Activated naive CD8-positive, alpha-beta T cell treated with anti-CD3 and anti-CD28 coated beads for 36 hours (primary cell): ENCODE data around the gene SMC6. TPM values are rescaled to one million over a fixed set of nuclear protein-coding genes. Genes with fewer than 3 reads are reported as not detected.

Experiments
- DNase-seq: peaks from one replicate; pipeline ENCODE4 v3.0.0; 2021
- H3K27ac Mint-ChIP-seq: one replicate; pipeline ENCODE4 v1.8.0; 2022; ENCODE audit warnings: mild to moderate bottlenecking, moderate library complexity, mixed read lengths
- H3K27me3 Mint-ChIP-seq: one replicate; pipeline ENCODE4 v1.8.0; 2022; ENCODE audit warnings: mild to moderate bottlenecking, mixed read lengths
- H3K36me3 Mint-ChIP-seq: one replicate; pipeline ENCODE4 v1.8.0; 2021; ENCODE audit warnings: mild to moderate bottlenecking, mixed read lengths
- H3K4me1 Mint-ChIP-seq: one replicate; pipeline ENCODE4 v1.8.0; 2021; ENCODE audit warnings: mixed read lengths
- H3K4me3 Mint-ChIP-seq: one replicate; pipeline ENCODE4 v1.8.0; 2022; ENCODE audit warnings: mild to moderate bottlenecking, moderate library complexity, mixed read lengths
- H3K9me3 Mint-ChIP-seq: one replicate; pipeline ENCODE4 v1.8.0; 2022; ENCODE audit warnings: mixed read lengths
- total RNA-seq, 2 experiments: library from RNA; stranded (reverse); gene quantifications; one replicate each; pipeline ENCODE4 v1.2.3, GENCODE V29; 2021

SMC6 gene
- total RNA-seq, 2 experiments from 2014 or later = 22.5 TPM

DNA sequence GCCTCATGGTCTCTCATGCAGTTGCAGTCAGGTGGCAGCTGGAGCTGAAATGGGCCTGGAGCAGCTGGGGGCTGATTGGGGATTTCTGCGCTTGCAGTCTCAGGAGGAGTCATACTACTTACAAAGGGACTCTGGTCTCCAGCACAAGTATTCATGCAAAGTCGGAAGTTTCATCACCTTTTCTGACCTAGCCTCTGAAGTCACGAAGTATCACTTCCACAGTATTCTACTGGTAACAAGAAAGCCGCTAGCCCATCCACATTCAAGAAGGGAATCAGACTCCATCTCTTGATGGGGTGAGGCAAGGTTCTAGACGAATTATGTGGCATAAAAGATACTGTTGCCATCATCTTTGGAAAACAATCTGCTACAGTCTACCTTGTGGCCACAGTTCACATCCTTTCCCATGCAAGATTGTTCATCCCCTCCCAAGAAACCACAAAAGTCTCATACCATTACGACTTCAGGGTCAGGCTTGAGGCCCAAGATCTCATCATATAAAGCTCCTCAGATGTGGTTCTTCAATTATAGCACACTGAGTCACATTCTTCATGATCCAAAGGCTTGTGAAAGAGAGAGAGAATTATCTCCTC lies 95.3 kb downstream of the SMC6 start:
- Mint-ChIP-seq H3K4me3 (no peak overlapping the region), H3K36me3 (peaks cover 7% of the 10 kb centered on the region), H3K9me3 (no peaks in the 10 kb centered on the region), H3K27ac (no peak overlapping the region), H3K4me1 (peaks cover 11% of the 10 kb centered on the region), H3K27me3 (no peaks in the 10 kb centered on the region)
- DNase-seq = no peak

GRCh38 chr2:17657759-17658158 lies 95.9 kb downstream of the SMC6 start:
- Mint-ChIP-seq H3K4me3 (no peak overlapping the region), H3K36me3 (peaks cover 4% of the 10 kb centered on the region), H3K4me1 (peaks cover 11% of the 10 kb centered on the region), H3K27me3 (no peaks in the 10 kb centered on the region), H3K27ac (no peak overlapping the region), H3K9me3 (no peaks in the 10 kb centered on the region)
- no peak for DNase-seq

DNA sequence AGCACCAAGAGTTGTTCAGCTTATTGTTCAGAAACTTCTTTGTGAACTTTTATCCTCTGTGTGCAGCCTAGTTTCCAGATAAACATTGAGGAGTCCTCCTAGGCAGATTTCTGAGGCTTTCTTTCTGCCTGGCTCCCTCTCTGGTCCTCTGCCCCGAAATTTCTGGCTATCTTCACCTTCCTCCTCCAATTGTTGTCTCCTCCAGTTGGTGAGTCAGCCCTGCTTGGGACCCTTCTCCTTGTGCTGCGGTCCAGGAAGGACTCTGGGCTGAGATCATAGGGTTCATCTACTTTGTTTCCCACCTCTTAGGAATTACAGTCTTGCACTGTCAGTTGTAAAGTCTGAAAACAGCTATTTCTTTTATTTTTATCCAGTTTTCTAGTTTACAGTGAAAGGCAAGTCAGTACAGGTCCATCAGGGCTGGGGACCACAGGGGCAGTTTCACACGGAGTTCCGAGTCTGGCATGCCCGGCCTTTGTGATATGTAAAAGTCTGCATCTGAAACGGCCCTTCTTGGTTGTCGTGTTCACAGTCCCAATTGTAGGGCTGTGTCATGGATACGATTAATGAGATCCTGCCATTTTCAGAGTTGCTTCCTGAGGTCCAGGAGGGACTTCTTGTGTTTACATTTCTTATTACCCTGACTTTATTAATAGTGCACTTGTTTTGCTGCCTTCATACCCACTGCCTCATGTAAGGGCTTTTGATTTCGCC lies 100.8 kb downstream of the SMC6 start:
- peaks cover 1% of the 10 kb centered on the region for H3K36me3 Mint-ChIP-seq
- no peaks in the 10 kb centered on the region for H3K27me3 Mint-ChIP-seq
- H3K27ac Mint-ChIP-seq = no peak overlapping the region
- H3K4me1 Mint-ChIP-seq = no peaks in the 10 kb centered on the region
- no peak for DNase-seq
- no peaks in the 10 kb centered on the region for H3K9me3 Mint-ChIP-seq
- no peak overlapping the region for H3K4me3 Mint-ChIP-seq

- Mint-ChIP-seq H3K4me1 (peaks cover 1% of the 10 kb centered on the region), H3K4me3 (no peak overlapping the region), H3K27ac (no peak overlapping the region), H3K36me3 (peaks cover 1% of the 10 kb centered on the region), H3K9me3 (no peaks in the 10 kb centered on the region), H3K27me3 (no peaks in the 10 kb centered on the region)
- no peak for DNase-seq
These were observed 104.6 kb downstream of the SMC6 start for GRCh38 chr2:17649026-17649425.

GRCh38 chr2:17648581-17648980 lies 105.0 kb downstream of the SMC6 start:
- no peak overlapping the region for H3K27ac Mint-ChIP-seq
- no peak overlapping the region for H3K4me3 Mint-ChIP-seq
- DNase-seq = no peak
- H3K27me3 Mint-ChIP-seq = no peaks in the 10 kb centered on the region
- peaks cover 1% of the 10 kb centered on the region for H3K36me3 Mint-ChIP-seq
- H3K9me3 Mint-ChIP-seq = no peaks in the 10 kb centered on the region
- peaks cover 1% of the 10 kb centered on the region for H3K4me1 Mint-ChIP-seq

GRCh38 chr2:17646838-17647701 lies 106.5 kb downstream of the SMC6 start:
- peaks cover 1% of the 10 kb centered on the region for H3K4me1 Mint-ChIP-seq
- H3K36me3 Mint-ChIP-seq = peaks cover under 1% of the 10 kb centered on the region
- H3K27ac Mint-ChIP-seq = no peak overlapping the region
- H3K27me3 Mint-ChIP-seq = no peaks in the 10 kb centered on the region
- DNase-seq = no peak
- no peak overlapping the region for H3K4me3 Mint-ChIP-seq
- no peaks in the 10 kb centered on the region for H3K9me3 Mint-ChIP-seq

GRCh38 chr2:17646081-17646554 lies 107.5 kb downstream of the SMC6 start:
- Mint-ChIP-seq H3K9me3 (no peaks in the 10 kb centered on the region), H3K27me3 (no peaks in the 10 kb centered on the region), H3K4me3 (no peak overlapping the region), H3K36me3 (no peaks in the 10 kb centered on the region), H3K27ac (no peak overlapping the region), H3K4me1 (peaks cover 1% of the 10 kb centered on the region)
- peak; percentile 29 for DNase-seq

- DNase-seq = no peak
- Mint-ChIP-seq H3K36me3 (no peaks in the 10 kb centered on the region), H3K4me3 (no peak overlapping the region), H3K27me3 (no peaks in the 10 kb centered on the region), H3K27ac (no peak overlapping the region), H3K9me3 (no peaks in the 10 kb centered on the region), H3K4me1 (peaks cover 1% of the 10 kb centered on the region)
These were observed 108.5 kb downstream of the SMC6 start for GRCh38 chr2:17644997-17645720.

DNA sequence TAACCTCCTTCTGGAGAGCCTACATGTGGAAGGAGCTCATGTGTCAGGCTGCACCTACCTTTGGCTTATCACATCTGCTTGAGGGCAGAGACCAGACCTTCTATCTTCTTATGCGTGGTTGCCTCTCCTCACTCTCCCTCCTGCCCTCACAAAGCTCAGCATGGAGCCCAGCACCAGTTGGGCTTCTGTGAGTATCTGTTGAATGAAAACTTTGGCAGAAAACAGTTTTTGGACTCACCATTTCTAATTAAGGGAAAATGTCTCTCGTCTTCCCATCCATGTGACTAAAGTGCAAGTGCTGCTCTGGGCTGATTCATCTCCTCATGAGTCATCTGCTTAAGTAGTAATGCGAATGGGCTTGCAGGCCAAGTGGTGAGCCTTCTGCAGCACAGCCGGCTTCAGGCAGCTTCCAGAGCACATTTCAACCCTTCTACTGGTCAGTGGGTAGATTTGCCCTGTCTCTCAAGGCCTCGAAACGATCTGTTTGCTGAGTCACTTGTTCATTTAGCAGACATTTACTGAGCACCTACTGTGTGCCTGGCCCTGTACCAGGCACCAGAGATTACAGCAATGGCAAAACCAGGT lies 110.5 kb downstream of the SMC6 start:
- H3K4me1 Mint-ChIP-seq = peaks cover 1% of the 10 kb centered on the region
- no peaks in the 10 kb centered on the region for H3K9me3 Mint-ChIP-seq
- H3K36me3 Mint-ChIP-seq = no peaks in the 10 kb centered on the region
- H3K27me3 Mint-ChIP-seq = no peaks in the 10 kb centered on the region
- no peak overlapping the region for H3K27ac Mint-ChIP-seq
- DNase-seq = no peak
- H3K4me3 Mint-ChIP-seq = no peak overlapping the region

GRCh38 chr2:17640406-17640805 lies 113.2 kb downstream of the SMC6 start:
- peaks cover 4% of the 10 kb centered on the region for H3K27me3 Mint-ChIP-seq
- no peak overlapping the region for H3K4me3 Mint-ChIP-seq
- no peak for DNase-seq
- no peak overlapping the region for H3K27ac Mint-ChIP-seq
- H3K36me3 Mint-ChIP-seq = no peaks in the 10 kb centered on the region
- H3K9me3 Mint-ChIP-seq = no peaks in the 10 kb centered on the region
- no peaks in the 10 kb centered on the region for H3K4me1 Mint-ChIP-seq

- DNase-seq = no peak
- Mint-ChIP-seq H3K27ac (no peak overlapping the region), H3K36me3 (no peaks in the 10 kb centered on the region), H3K9me3 (no peaks in the 10 kb centered on the region), H3K4me3 (no peak overlapping the region), H3K4me1 (no peaks in the 10 kb centered on the region), H3K27me3 (peaks cover 4% of the 10 kb centered on the region)
These were observed 115.3 kb downstream of the SMC6 start for GRCh38 chr2:17638196-17638743.

DNA sequence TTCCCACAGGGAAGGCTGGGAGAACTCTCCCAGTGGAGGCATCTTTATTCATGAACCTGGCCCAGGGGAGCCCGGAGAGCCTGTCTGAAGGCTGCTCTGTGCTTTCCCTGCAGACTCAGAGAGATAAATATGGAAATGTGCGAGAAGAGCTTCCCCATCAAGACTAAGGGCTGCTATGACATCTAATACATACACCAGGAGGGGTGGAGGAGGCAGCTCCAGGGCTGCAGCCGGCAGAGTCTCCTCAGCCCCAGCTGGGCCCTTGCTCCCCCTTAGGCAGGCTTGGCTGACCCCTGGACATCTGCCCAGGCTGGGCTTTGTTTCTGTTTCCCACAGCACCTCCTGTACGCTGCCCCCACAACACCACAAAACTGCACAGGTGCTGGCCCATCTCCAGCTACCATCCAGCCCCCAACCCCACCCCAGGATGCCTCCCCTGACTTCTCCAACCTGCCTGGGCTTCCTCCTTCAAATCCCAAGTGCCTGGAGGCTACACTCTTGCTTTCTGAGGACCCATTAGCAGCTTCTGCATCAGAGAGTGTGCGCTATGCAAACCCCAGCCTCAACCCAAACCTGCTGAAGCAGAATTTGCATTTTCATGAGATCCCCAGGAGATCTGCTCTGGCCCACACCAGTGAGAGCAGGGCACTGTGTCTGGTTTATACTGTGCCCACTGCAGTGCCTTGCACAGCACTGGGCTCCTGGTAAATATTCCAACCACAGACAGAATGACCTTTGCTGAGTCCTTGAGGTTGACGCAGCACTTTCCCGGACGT lies 116.3 kb downstream of the SMC6 start:
- H3K9me3 Mint-ChIP-seq = no peaks in the 10 kb centered on the region
- H3K27me3 Mint-ChIP-seq = peaks cover 4% of the 10 kb centered on the region
- no peaks in the 10 kb centered on the region for H3K36me3 Mint-ChIP-seq
- no peaks in the 10 kb centered on the region for H3K4me1 Mint-ChIP-seq
- no peak overlapping the region for H3K4me3 Mint-ChIP-seq
- no peak overlapping the region for H3K27ac Mint-ChIP-seq
- no peak for DNase-seq

- DNase-seq = no peak
- no peaks in the 10 kb centered on the region for H3K4me1 Mint-ChIP-seq
- peaks cover 4% of the 10 kb centered on the region for H3K27me3 Mint-ChIP-seq
- H3K27ac Mint-ChIP-seq = no peak overlapping the region
- H3K9me3 Mint-ChIP-seq = no peaks in the 10 kb centered on the region
- H3K4me3 Mint-ChIP-seq = no peak overlapping the region
- H3K36me3 Mint-ChIP-seq = no peaks in the 10 kb centered on the region
These were observed 117.4 kb downstream of the SMC6 start for GRCh38 chr2:17636257-17636656.

- Mint-ChIP-seq H3K4me1 (no peaks in the 10 kb centered on the region), H3K36me3 (no peaks in the 10 kb centered on the region), H3K27me3 (peaks cover 4% of the 10 kb centered on the region), H3K9me3 (no peaks in the 10 kb centered on the region), H3K4me3 (no peak overlapping the region), H3K27ac (no peak overlapping the region)
- DNase-seq = no peak
These were observed 118.6 kb downstream of the SMC6 start for GRCh38 chr2:17634997-17635396.
